ENCODE results near the gene BABAM2. TPM values are rescaled to one million over a fixed set of nuclear protein-coding genes. Genes with fewer than 3 reads are reported as not detected.

Gene BABAM2
- total RNA-seq, 4 donors from 2014 or later, result 33.2 to 70.3 (median 38.6) TPM

GRCh38 chr2:28319118-28320008, 428.8 kb downstream of the BABAM2 start:
- Histone ChIP-seq H3K27me3 (no peaks in the 10 kb centered on the region), H3K4me3 (replicated peaks in 1 of 3) (no peak overlapping the region), H3K9me3 (no peaks in the 10 kb centered on the region), H3K36me3 (no peaks in the 10 kb centered on the region), H3K4me1 (peaks cover 0 to 34% of the 10 kb centered on the region in 2 donors), H3K27ac (no peak overlapping the region)
- 81 to 88% methylated on average over 14 of the region's 15 CpGs for WGBS, 2 donors
- intact Hi-C loops (cut with DNase I), result no loop called here
- DNase-seq, result no peak
- TF ChIP-seq CTCF (IDR thresholded peaks at IDR 0.05) (no peak), POLR2A (IDR thresholded peaks at IDR 0.05) (no peak)

- 86 to 96% methylated on average over 6 of the region's 6 CpGs for WGBS, 2 donors
- peaks cover 0 to 34% of the 10 kb centered on the region in 2 donors for H3K4me1 ChIP-seq
- no peaks in the 10 kb centered on the region for H3K36me3 ChIP-seq
- intact Hi-C loops (cut with DNase I), result no loop called here
- no peak for TF ChIP-seq CTCF (IDR thresholded peaks at IDR 0.05)
- no peaks in the 10 kb centered on the region for H3K9me3 ChIP-seq
- no peaks in the 10 kb centered on the region for H3K27me3 ChIP-seq
- no peak for DNase-seq
- no peak overlapping the region for H3K27ac ChIP-seq
- H3K4me3 ChIP-seq (replicated peaks in 1 of 3), result no peak overlapping the region
Observed at GRCh38 chr2:28320009-28320365, 429.5 kb downstream of the BABAM2 start.

DNA sequence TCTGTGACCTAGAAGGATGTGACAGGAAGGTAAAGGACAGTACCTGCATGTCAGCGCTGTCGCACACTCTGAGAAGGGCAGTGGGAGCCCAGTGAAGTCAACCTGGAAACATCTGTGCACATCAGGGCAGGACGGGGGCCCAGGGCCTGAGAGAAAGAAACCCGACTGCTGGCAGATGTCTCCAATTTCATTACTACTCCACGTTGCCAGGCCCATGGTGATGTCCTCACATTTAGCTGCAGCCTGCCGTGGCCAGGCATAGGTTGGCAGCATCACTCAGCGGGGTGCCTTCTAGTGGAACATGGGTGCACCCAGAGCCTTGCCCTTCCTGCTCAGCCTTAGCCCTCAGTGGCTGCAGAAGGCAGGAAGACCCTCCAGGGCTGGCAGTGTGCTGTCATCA, 429.8 kb downstream of the BABAM2 start:
- no peak overlapping the region for H3K4me3 ChIP-seq (replicated peaks in 1 of 3)
- DNase-seq, result no peak
- H3K27me3 ChIP-seq, result no peaks in the 10 kb centered on the region
- no peak for TF ChIP-seq CTCF (IDR thresholded peaks at IDR 0.05)
- no peak for TF ChIP-seq POLR2A (IDR thresholded peaks at IDR 0.05)
- H3K9me3 ChIP-seq, result no peaks in the 10 kb centered on the region
- WGBS, 2 donors, result 95 to 98% methylated on average over 4 to 7 of the region's 7 CpGs
- intact Hi-C loops (cut with DNase I), result no loop called here
- H3K27ac ChIP-seq, result no peak overlapping the region
- H3K4me1 ChIP-seq, result peaks cover 0 to 34% of the 10 kb centered on the region in 2 donors
- no peaks in the 10 kb centered on the region for H3K36me3 ChIP-seq

- Histone ChIP-seq H3K36me3 (no peaks in the 10 kb centered on the region), H3K27ac (peak overlapping the region in 1 of 3 donors; percentile 5), H3K4me3 (replicated peaks in 1 of 3) (no peak overlapping the region), H3K9me3 (no peaks in the 10 kb centered on the region), H3K27me3 (no peaks in the 10 kb centered on the region), H3K4me1 (peaks cover 0 to 34% of the 10 kb centered on the region in 2 donors)
- 51 to 52% methylated on average over 4 of the region's 4 CpGs for WGBS, 2 donors
- no peak for TF ChIP-seq POLR2A (IDR thresholded peaks at IDR 0.05)
- no peak for TF ChIP-seq CTCF (IDR thresholded peaks at IDR 0.05)
- intact Hi-C loops (cut with DNase I), result no loop called here
- DNase-seq, result no peak
Observed at GRCh38 chr2:28321426-28321825, 430.9 kb downstream of the BABAM2 start.

GRCh38 chr2:28322051-28322450, 431.5 kb downstream of the BABAM2 start:
- DNase-seq, result no peak
- Histone ChIP-seq H3K9me3 (no peaks in the 10 kb centered on the region), H3K27ac (no peak overlapping the region), H3K27me3 (no peaks in the 10 kb centered on the region), H3K36me3 (no peaks in the 10 kb centered on the region), H3K4me1 (peaks cover 0 to 30% of the 10 kb centered on the region in 2 donors), H3K4me3 (replicated peaks in 1 of 3) (no peak overlapping the region)
- WGBS, 2 donors, result 74 to 79% methylated on average over 5 of the region's 5 CpGs
- TF ChIP-seq CTCF (IDR thresholded peaks at IDR 0.05) (no peak), POLR2A (IDR thresholded peaks at IDR 0.05) (no peak)
- intact Hi-C loops (cut with DNase I), result no loop called here

Measured in thyroid gland (tissue), 4 donors.